Measurements from ENCODE around the gene RNF187.

GRCh38 chr1:228483789-228484188 is 3.4 kb upstream of the RNF187 start:
- TF ChIP-seq POLR2A (IDR thresholded peaks at IDR 0.05; ENCODE audit: low read length) (no peak), GATA1 (IDR thresholded peaks at IDR 0.05; ENCODE audit: low read depth, low read length) (no peak)
